Large intestine (tissue), 3 donors: ENCODE results near the gene AKIRIN2. TPM values are rescaled to one million over a fixed set of nuclear protein-coding genes. Genes with fewer than 3 reads are reported as not detected.
A peak's percentile ranks its signal among the peaks of the same experiment; 100 is the strongest.
"Not testable (repeated sequence)": the region's sequence is repeated elsewhere in the genome, so short reads cannot be mapped to it uniquely, and the experiment has no call there.

ENCODE experiments used
- DNase-seq, 2 donors: peaks; one replicate each; pipeline versions ENCODE4 v3.0.0 to v3.0.0-alpha.2; 2013
- H3K27ac ChIP-seq: one replicate; pipeline ENCODE4 v1.5.1; 2013; ENCODE audit warnings: low read length
- H3K27me3 ChIP-seq: 2 replicates; pipeline ENCODE4 v1.6.1; 2013; ENCODE audit warnings: low read length; ENCODE audit not compliant: control insufficient read depth, insufficient read depth
- H3K36me3 ChIP-seq: 2 replicates; pipeline ENCODE4 v1.6.1; 2013; ENCODE audit warnings: low read length; ENCODE audit not compliant: control insufficient read depth, insufficient read depth
- H3K4me1 ChIP-seq: one replicate; pipeline ENCODE4 v1.6.1; 2013; ENCODE audit warnings: low read length; ENCODE audit not compliant: control insufficient read depth, insufficient read depth
- H3K4me3 ChIP-seq: one replicate; pipeline ENCODE4 v1.5.1; 2013; ENCODE audit warnings: low read length
- H3K9me3 ChIP-seq: one replicate; pipeline ENCODE4 v1.6.1; 2013; ENCODE audit warnings: mild to moderate bottlenecking, low read depth, low read length, moderate library complexity; ENCODE audit not compliant: control insufficient read depth
- WGBS: methylation state at CpG from one replicate; pipeline ENCODE4 v1.1.5; 2013; ENCODE audit warnings: low lambda C conversion rate; ENCODE audit not compliant: insufficient coverage; 5-methylcytosine and 5-hydroxymethylcytosine counted together
- polyA plus RNA-seq: library from polyadenylated mRNA; unstranded; fragments of 120-200 nt; gene quantifications from one replicate; pipeline ENCODE4 v1.2.1, GENCODE V29; 2013

The AKIRIN2 gene
- polyA plus RNA-seq, 1 donor, result 60.6 TPM

DNA sequence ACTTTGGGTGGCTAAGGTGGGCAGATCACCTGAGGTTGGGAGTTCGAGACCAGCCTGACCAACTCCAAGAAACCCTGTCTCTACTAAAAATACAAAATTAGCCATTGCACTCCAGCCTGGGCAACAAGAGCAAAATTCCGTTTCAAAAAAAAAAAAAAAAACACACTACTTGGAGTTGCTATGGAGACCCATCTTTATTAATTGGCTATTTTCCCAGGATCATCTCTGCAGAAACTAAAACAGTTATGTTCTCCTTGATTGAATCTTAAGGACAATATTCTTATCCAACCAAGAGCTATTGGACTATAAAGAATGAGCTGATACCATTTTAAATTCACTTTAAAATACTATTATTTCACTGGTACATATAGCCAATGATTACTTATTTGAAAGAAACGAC is 14.7 kb downstream of the AKIRIN2 start:
- H3K27me3 ChIP-seq, result no peaks in the 10 kb centered on the region
- no peak overlapping the region for H3K4me3 ChIP-seq
- DNase-seq, result no peak
- no peak overlapping the region for H3K27ac ChIP-seq
- peaks cover 13% of the 10 kb centered on the region for H3K4me1 ChIP-seq
- 83% methylated on average over 1 of the region's 3 CpGs for WGBS
- H3K9me3 ChIP-seq, result no peaks in the 10 kb centered on the region
- H3K36me3 ChIP-seq, result peaks cover 9% of the 10 kb centered on the region

- 60% methylated on average over 4 of the region's 11 CpGs for WGBS
- not testable (repeated sequence) for H3K27ac ChIP-seq, H3K36me3 ChIP-seq, DNase-seq, H3K9me3 ChIP-seq, H3K4me3 ChIP-seq, H3K27me3 ChIP-seq
- H3K4me1 ChIP-seq, result peaks cover 13% of the 10 kb centered on the region
Measured at GRCh38 chr6:87686636-87687205, 15.3 kb downstream of the AKIRIN2 start.

- peaks cover 15% of the 10 kb centered on the region for H3K4me1 ChIP-seq
- H3K27ac ChIP-seq, result peak overlapping the region; percentile 66
- no peaks in the 10 kb centered on the region for H3K27me3 ChIP-seq
- WGBS, result 60% methylated on average over 1 of the region's 1 CpG
- H3K36me3 ChIP-seq, result peaks cover 17% of the 10 kb centered on the region
- no peaks in the 10 kb centered on the region for H3K9me3 ChIP-seq
- H3K4me3 ChIP-seq, result no peak overlapping the region
- peak in 1 of 2 donors; percentile 82 for DNase-seq
Measured at GRCh38 chr6:87684895-87685654, 17.0 kb downstream of the AKIRIN2 start.

DNA sequence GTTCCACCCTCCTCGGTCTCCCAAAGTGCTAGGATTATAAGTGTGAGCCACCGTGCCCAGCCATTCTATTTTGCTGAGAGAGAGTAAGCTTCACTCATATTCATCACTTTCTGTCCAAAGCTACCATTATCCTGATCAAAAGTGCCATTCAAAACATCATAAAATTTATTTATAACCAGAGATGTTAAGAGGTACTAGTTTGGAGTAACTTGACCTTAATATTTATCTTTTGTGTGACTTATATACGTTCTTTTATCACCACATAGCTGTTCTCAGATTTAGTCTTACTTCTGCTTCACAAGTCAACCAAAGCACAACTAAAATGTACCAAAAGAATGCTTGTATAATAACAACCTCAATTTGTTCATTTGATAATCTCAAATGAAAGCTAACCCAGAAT is 18.1 kb downstream of the AKIRIN2 start:
- whole genome bisulfite sequencing, result 63% methylated on average over 1 of the region's 3 CpGs
- peaks cover 15% of the 10 kb centered on the region for H3K4me1 ChIP-seq
- DNase-seq, result no peak
- H3K36me3 ChIP-seq, result peaks cover 24% of the 10 kb centered on the region
- no peaks in the 10 kb centered on the region for H3K9me3 ChIP-seq
- peak overlapping the region; percentile 66 for H3K27ac ChIP-seq
- H3K27me3 ChIP-seq, result no peaks in the 10 kb centered on the region
- no peak overlapping the region for H3K4me3 ChIP-seq

DNA sequence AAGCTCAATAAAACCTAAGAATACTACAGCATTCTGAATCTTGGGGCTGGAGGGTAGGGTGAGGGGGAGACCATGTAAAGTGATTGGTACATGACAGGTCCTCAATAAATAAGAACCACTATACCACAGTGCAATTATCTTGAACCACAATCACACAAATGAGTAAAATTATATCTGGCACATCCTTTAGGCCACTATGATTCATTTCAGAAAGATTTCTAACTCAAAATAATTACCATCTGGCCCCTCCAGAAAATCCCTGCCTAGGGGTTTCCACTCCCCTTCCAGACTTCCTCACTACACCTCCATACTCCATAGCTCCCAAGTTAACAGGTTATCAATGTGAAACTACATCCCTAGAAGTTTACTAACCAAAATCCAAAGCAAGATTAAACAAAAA is 19.7 kb downstream of the AKIRIN2 start:
- DNase-seq, result no peak
- H3K36me3 ChIP-seq, result peaks cover 27% of the 10 kb centered on the region
- H3K9me3 ChIP-seq, result no peaks in the 10 kb centered on the region
- H3K27ac ChIP-seq, result no peak overlapping the region
- no peak overlapping the region for H3K4me3 ChIP-seq
- H3K27me3 ChIP-seq, result no peaks in the 10 kb centered on the region
- H3K4me1 ChIP-seq, result peaks cover 15% of the 10 kb centered on the region

DNA sequence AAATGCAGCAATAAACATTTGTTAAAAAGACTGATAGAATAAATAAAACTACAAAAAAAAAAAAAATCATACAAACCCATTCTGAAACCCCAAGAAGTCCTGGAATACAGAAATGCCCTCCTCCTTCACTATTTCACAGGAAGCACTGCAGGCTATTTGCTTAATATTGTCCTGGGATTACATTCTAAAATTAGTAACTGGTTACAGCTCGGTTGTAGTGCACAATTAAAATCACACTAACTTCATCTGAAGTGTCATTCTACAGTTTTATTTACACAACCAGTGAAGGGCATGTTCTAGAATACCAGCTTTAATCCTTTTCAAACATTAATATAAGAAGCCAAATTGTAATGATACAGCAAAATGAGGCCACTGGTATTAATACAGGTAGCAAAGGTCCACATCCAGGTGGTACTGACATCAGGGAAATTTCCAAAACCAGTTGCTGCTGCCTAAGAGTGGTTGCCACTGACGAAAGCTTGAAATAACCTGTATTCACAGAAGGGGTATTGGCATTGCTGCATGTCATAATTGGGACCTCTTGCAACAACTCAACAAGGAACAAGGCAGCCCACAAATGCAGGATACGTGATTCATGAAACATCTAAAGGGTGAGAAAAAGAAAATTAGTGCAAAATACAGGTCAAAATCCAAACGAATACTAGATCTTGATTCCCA is 26.9 kb downstream of the AKIRIN2 start:
- WGBS, result 100% methylated on average over 1 of the region's 4 CpGs
- H3K9me3 ChIP-seq, result no peaks in the 10 kb centered on the region
- H3K27ac ChIP-seq, result peak overlapping the region; percentile 18
- peaks cover 25% of the 10 kb centered on the region for H3K4me1 ChIP-seq
- H3K36me3 ChIP-seq, result peaks cover 40% of the 10 kb centered on the region
- H3K4me3 ChIP-seq, result no peak overlapping the region
- DNase-seq, result no peak
- H3K27me3 ChIP-seq, result no peaks in the 10 kb centered on the region

DNA sequence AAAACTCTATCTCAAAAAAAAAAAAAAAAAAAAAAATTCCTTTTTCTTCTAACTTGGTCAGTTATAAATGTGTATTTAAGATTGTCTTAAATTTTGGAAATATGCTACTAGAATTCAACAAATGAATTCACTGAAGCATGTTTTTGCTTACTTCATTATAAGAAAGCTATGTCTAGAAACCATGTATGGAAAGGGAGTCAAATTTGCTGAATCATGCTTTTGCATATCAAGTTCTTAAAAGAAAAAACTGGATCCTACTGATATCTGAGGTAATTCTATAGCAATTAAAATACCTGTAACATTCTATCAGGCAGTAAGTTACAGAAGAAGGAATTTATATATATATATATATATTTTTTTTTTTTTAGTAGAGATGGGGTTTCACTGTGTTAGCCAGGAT is 27.7 kb downstream of the AKIRIN2 start:
- Histone ChIP-seq H3K36me3 (peaks cover 38% of the 10 kb centered on the region), H3K9me3 (no peaks in the 10 kb centered on the region), H3K27me3 (no peaks in the 10 kb centered on the region), H3K27ac (no peak overlapping the region), H3K4me3 (no peak overlapping the region), H3K4me1 (peaks cover 25% of the 10 kb centered on the region)
- no peak for DNase-seq

GRCh38 chr6:87673237-87673636 is 28.8 kb downstream of the AKIRIN2 start:
- Histone ChIP-seq H3K9me3 (no peaks in the 10 kb centered on the region), H3K27ac (peak overlapping the region; percentile 90), H3K4me3 (no peak overlapping the region), H3K27me3 (no peaks in the 10 kb centered on the region), H3K36me3 (peaks cover 33% of the 10 kb centered on the region), H3K4me1 (peaks cover 25% of the 10 kb centered on the region)
- DNase-seq, result no peak
- no CpG with 5 or more reads among the region's 5 CpGs for WGBS

DNA sequence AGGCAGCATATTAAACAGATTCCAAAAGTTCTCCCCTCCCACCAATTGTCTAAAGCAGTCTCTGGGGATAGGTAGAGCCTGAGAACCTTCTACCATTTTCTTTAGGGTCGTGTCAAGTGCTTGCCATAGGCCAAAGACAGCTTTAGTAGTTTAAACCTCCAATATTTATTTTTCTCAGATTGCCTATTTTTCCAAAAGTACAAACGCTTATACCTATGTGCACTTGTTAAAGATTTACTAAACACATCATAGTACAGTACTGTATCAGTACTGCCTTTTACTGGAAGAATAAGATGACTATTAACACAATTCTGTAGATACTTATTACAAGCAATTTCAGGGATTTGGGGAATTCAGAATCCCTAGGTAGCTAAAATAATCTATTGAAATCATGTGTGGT is 29.4 kb downstream of the AKIRIN2 start:
- WGBS, result no CpG with 5 or more reads among the region's 2 CpGs
- H3K4me1 ChIP-seq, result peaks cover 25% of the 10 kb centered on the region
- no peak for DNase-seq
- H3K27ac ChIP-seq, result peak overlapping the region; percentile 90
- H3K36me3 ChIP-seq, result peaks cover 31% of the 10 kb centered on the region
- no peaks in the 10 kb centered on the region for H3K9me3 ChIP-seq
- H3K4me3 ChIP-seq, result no peak overlapping the region
- no peaks in the 10 kb centered on the region for H3K27me3 ChIP-seq

- DNase-seq, result peak; percentile 84 to 93
- Histone ChIP-seq H3K27ac (peak overlapping the region; percentile 90), H3K4me3 (no peak overlapping the region), H3K4me1 (peaks cover 25% of the 10 kb centered on the region), H3K9me3 (no peaks in the 10 kb centered on the region), H3K36me3 (peaks cover 27% of the 10 kb centered on the region), H3K27me3 (no peaks in the 10 kb centered on the region)
- WGBS, result 46% methylated on average over 2 of the region's 6 CpGs
Measured at GRCh38 chr6:87671555-87672029, 30.4 kb downstream of the AKIRIN2 start.
